HG02981 (cell line): ENCODE data around the gene TEX261.

Experiments used
- ATAC-seq: cut with Tn5 transposase; IDR thresholded peaks from one replicate; pipeline ENCODE4 v1.9.1; 2021; ENCODE audit warnings: mild to moderate bottlenecking, moderate library complexity; ENCODE audit not compliant: unreplicated experiment

Gene TEX261

GRCh38 chr2:70959851-70960832 is 34.5 kb downstream of the TEX261 start:
- no peak for ATAC-seq

GRCh38 chr2:70959271-70959761 is 35.4 kb downstream of the TEX261 start:
- ATAC-seq = no peak

GRCh38 chr2:70958759-70959158 is 35.9 kb downstream of the TEX261 start:
- ATAC-seq = no peak

GRCh38 chr2:70957798-70958197 is 36.9 kb downstream of the TEX261 start:
- ATAC-seq = no peak

GRCh38 chr2:70956141-70956540 is 38.5 kb downstream of the TEX261 start:
- ATAC-seq = no peak

- no peak for ATAC-seq
These were observed 39.8 kb downstream of the TEX261 start for GRCh38 chr2:70954886-70955285.

GRCh38 chr2:70949086-70949485 is 45.6 kb downstream of the TEX261 start:
- ATAC-seq = no peak

GRCh38 chr2:70948337-70949003 is 46.2 kb downstream of the TEX261 start:
- peak; percentile 85 for ATAC-seq

- ATAC-seq = no peak
These were observed 47.0 kb downstream of the TEX261 start for GRCh38 chr2:70947556-70948184.

GRCh38 chr2:70946832-70947442 is 47.7 kb downstream of the TEX261 start:
- ATAC-seq = no peak

- no peak for ATAC-seq
These were observed 50.5 kb downstream of the TEX261 start for GRCh38 chr2:70944111-70944690.

GRCh38 chr2:70943205-70943871 is 51.3 kb downstream of the TEX261 start:
- no peak for ATAC-seq

GRCh38 chr2:70942396-70943204 is 52.1 kb downstream of the TEX261 start:
- ATAC-seq = no peak

GRCh38 chr2:70941701-70942100 is 53.0 kb downstream of the TEX261 start:
- no peak for ATAC-seq

- ATAC-seq = no peak
These were observed 53.5 kb downstream of the TEX261 start for GRCh38 chr2:70941186-70941585.

GRCh38 chr2:70939839-70940580 is 54.7 kb downstream of the TEX261 start:
- ATAC-seq = no peak

GRCh38 chr2:70939001-70939838 is 55.5 kb downstream of the TEX261 start:
- no peak for ATAC-seq

- ATAC-seq = no peak
These were observed 56.1 kb downstream of the TEX261 start for GRCh38 chr2:70938586-70938950.
